ENCODE results near the gene ARID4A. TPM values are rescaled to one million over a fixed set of nuclear protein-coding genes. Genes with fewer than 3 reads are reported as not detected.

Gene ARID4A
- total RNA-seq, 1 experiment from 2014 or later, result 12.5 TPM

DNA sequence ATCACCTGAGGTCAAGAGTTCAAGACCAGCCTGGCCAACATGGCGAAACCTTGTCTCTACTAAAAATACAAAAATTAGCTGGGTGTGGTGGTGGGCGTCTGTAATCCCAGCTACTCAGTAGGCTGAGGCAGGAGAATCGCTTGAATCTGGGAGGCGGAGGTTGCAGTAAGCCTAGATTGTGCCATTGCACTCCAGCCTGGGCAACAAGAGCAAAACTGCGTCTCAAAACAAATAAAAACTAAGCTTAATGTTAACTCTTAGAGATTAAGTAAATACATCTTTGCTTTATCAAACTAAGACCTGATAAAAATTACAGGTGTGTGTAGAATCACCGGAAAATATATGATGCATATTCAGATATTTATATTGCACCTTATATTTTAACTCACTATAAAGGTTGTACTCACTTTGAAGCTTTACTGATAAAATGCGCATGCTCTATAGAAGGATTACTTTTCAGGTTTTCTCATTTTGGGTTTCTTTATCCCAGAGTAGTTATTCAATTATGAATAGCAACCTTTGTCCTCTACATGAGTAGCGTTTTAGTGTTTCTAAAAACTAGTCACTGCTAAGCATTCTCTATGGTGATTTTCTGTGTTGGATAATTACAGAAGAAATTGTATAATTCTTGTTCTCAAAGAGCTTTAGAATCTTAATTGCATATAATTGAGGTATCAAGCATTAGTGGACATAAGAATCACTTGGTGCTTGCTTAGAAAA is 9.4 kb downstream of the ARID4A start:
- no peak for TF ChIP-seq NR2C2 (CRISPR knock-in tag; IDR thresholded peaks at IDR 0.05)
- no peak for TF ChIP-seq SOX15 (CRISPR knock-in tag; IDR thresholded peaks at IDR 0.05)
- TF ChIP-seq NFYB (CRISPR knock-in tag; conservative IDR thresholded peaks at IDR 0.05; ENCODE audit: low read depth), result no peak
- no peak for TF ChIP-seq ZSCAN18 (CRISPR knock-in tag; IDR thresholded peaks at IDR 0.05)
- TF ChIP-seq, protein P1, sequence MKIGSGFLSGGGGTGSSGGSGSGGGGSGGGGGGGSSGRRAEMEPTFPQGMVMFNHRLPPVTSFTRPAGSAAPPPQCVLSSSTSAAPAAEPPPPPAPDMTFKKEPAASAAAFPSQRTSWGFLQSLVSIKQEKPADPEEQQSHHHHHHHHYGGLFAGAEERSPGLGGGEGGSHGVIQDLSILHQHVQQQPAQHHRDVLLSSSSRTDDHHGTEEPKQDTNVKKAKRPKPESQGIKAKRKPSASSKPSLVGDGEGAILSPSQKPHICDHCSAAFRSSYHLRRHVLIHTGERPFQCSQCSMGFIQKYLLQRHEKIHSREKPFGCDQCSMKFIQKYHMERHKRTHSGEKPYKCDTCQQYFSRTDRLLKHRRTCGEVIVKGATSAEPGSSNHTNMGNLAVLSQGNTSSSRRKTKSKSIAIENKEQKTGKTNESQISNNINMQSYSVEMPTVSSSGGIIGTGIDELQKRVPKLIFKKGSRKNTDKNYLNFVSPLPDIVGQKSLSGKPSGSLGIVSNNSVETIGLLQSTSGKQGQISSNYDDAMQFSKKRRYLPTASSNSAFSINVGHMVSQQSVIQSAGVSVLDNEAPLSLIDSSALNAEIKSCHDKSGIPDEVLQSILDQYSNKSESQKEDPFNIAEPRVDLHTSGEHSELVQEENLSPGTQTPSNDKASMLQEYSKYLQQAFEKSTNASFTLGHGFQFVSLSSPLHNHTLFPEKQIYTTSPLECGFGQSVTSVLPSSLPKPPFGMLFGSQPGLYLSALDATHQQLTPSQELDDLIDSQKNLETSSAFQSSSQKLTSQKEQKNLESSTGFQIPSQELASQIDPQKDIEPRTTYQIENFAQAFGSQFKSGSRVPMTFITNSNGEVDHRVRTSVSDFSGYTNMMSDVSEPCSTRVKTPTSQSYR (CRISPR knock-in tag; IDR thresholded peaks at IDR 0.05), result no peak
- no peak for TF ChIP-seq ATF1 (CRISPR knock-in tag; IDR thresholded peaks at IDR 0.05)
- no peak for TF ChIP-seq E2F4 (CRISPR knock-in tag; IDR thresholded peaks at IDR 0.05; ENCODE audit: borderline replicate concordance, low read depth)
- no peak for TF ChIP-seq RORB (CRISPR knock-in tag; IDR thresholded peaks at IDR 0.05)
- TF ChIP-seq, protein P2, sequence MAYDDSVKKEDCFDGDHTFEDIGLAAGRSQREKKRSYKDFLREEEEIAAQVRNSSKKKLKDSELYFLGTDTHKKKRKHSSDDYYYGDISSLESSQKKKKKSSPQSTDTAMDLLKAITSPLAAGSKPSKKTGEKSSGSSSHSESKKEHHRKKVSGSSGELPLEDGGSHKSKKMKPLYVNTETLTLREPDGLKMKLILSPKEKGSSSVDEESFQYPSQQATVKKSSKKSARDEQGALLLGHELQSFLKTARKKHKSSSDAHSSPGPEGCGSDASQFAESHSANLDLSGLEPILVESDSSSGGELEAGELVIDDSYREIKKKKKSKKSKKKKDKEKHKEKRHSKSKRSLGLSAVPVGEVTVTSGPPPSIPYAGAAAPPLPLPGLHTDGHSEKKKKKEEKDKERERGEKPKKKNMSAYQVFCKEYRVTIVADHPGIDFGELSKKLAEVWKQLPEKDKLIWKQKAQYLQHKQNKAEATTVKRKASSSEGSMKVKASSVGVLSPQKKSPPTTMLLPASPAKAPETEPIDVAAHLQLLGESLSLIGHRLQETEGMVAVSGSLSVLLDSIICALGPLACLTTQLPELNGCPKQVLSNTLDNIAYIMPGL (CRISPR knock-in tag; IDR thresholded peaks at IDR 0.05), result no peak
- TF ChIP-seq MLX (CRISPR knock-in tag; IDR thresholded peaks at IDR 0.05), result no peak
- TF ChIP-seq TCF7 (CRISPR knock-in tag; IDR thresholded peaks at IDR 0.05; ENCODE audit: low read depth), result no peak
- TF ChIP-seq TEAD4 (CRISPR knock-in tag; IDR thresholded peaks at IDR 0.05), result no peak
- TF ChIP-seq ZNF671 (CRISPR knock-in tag; IDR thresholded peaks at IDR 0.05), result no peak
- TF ChIP-seq, protein P3, sequence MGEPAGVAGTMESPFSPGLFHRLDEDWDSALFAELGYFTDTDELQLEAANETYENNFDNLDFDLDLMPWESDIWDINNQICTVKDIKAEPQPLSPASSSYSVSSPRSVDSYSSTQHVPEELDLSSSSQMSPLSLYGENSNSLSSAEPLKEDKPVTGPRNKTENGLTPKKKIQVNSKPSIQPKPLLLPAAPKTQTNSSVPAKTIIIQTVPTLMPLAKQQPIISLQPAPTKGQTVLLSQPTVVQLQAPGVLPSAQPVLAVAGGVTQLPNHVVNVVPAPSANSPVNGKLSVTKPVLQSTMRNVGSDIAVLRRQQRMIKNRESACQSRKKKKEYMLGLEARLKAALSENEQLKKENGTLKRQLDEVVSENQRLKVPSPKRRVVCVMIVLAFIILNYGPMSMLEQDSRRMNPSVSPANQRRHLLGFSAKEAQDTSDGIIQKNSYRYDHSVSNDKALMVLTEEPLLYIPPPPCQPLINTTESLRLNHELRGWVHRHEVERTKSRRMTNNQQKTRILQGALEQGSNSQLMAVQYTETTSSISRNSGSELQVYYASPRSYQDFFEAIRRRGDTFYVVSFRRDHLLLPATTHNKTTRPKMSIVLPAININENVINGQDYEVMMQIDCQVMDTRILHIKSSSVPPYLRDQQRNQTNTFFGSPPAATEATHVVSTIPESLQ (CRISPR knock-in tag; IDR thresholded peaks at IDR 0.05), result no peak
- no peak for TF ChIP-seq RELA (CRISPR knock-in tag; IDR thresholded peaks at IDR 0.05; ENCODE audit: borderline replicate concordance)
- ATAC-seq (no peak), DNase-seq (ENCODE audit: low spot score) (no peak)
- Mint-ChIP-seq H3K27me3 (ENCODE audit: low read depth) (no peaks in the 10 kb centered on the region), H3K4me3 (no peak overlapping the region), H3K9me3 (no peaks in the 10 kb centered on the region), H3K27ac (no peak overlapping the region), H3K36me3 (peaks cover 29% of the 10 kb centered on the region), H3K4me1 (no peaks in the 10 kb centered on the region)
- ChIA-PET CTCF (no interaction called here), POLR2A (no interaction called here)

- DNase-seq (ENCODE audit: low spot score), result no peak
- H3K27me3 Mint-ChIP-seq (ENCODE audit: low read depth), result no peaks in the 10 kb centered on the region
- CTCF ChIA-PET, result no interaction called here
- no peaks in the 10 kb centered on the region for H3K9me3 Mint-ChIP-seq
- no peak overlapping the region for H3K4me3 Mint-ChIP-seq
- peaks cover 23% of the 10 kb centered on the region for H3K36me3 Mint-ChIP-seq
- no peaks in the 10 kb centered on the region for H3K4me1 Mint-ChIP-seq
- no peak for ATAC-seq
- POLR2A ChIA-PET, result interaction anchor here (0.5 kb wide), 1 partner anchor 35 kb away, joined by 3 read pairs; no protein-coding TSS in a partner anchor
- no peak overlapping the region for H3K27ac Mint-ChIP-seq
- TF ChIP-seq FOXJ3 (CRISPR knock-in tag; IDR thresholded peaks at IDR 0.05; ENCODE audit: borderline replicate concordance) (no peak), GABPB1 (CRISPR knock-in tag; IDR thresholded peaks at IDR 0.05) (no peak), ATF1 (CRISPR knock-in tag; IDR thresholded peaks at IDR 0.05) (no peak), ZNF219 (CRISPR knock-in tag; IDR thresholded peaks at IDR 0.05; ENCODE audit: borderline replicate concordance) (no peak), PRRX2 (CRISPR knock-in tag; IDR thresholded peaks at IDR 0.05) (no peak), EMX1 (CRISPR knock-in tag; IDR thresholded peaks at IDR 0.05) (no peak), SOX15 (CRISPR knock-in tag; IDR thresholded peaks at IDR 0.05) (no peak)
- TF ChIP-seq, protein P2 (CRISPR knock-in tag; IDR thresholded peaks at IDR 0.05), result no peak
- TF ChIP-seq, protein P4, sequence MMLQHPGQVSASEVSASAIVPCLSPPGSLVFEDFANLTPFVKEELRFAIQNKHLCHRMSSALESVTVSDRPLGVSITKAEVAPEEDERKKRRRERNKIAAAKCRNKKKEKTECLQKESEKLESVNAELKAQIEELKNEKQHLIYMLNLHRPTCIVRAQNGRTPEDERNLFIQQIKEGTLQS (CRISPR knock-in tag; conservative IDR thresholded peaks at IDR 0.05), result no peak
Observed at GRCh38 chr14:58309086-58309485, 10.7 kb downstream of the ARID4A start.
